GM23248 (cell line): ENCODE measurements around the gene ST6GAL1.

Experiments used
- EZH2 ChIP-seq: fragments of 200-600 bp; sonication (generic); IDR thresholded peaks from 2 replicates; pipeline ENCODE4 v1.6.1; 2018; ENCODE audit warnings: antibody characterized with exemption, mild to moderate bottlenecking; ENCODE audit not compliant: insufficient read depth, poor library complexity, severe bottlenecking
- EZH2phosphoT487 ChIP-seq: fragments of 200-600 bp; sonication (generic); IDR thresholded peaks from 2 replicates; pipeline ENCODE4 v1.6.1; 2018; ENCODE audit warnings: antibody characterized with exemption, moderate library complexity, mild to moderate bottlenecking, low read depth; ENCODE audit not compliant: insufficient read depth

- TF ChIP-seq EZH2 (no peak), EZH2phosphoT487 (no peak)
Observed at GRCh38 chr3:187039100-187039722, 108.9 kb downstream of the ST6GAL1 start.
